Astrocyte (in vitro differentiated cells and primary cell): ENCODE data around the gene TYRP1.

Experiments
- CTCF ChIP-seq: IDR thresholded peaks from 2 replicates; pipeline ENCODE4 v1.5.1; 2011; ENCODE audit warnings: low read depth, mild to moderate bottlenecking, inconsistent platforms, low read length, moderate library complexity; ENCODE audit not compliant: insufficient read depth
- EZH2 ChIP-seq: IDR thresholded peaks from 2 replicates; pipeline ENCODE4 v1.6.1; 2012; ENCODE audit warnings: mild to moderate bottlenecking, low read length, inconsistent platforms; ENCODE audit not compliant: insufficient read depth

- TF ChIP-seq CTCF, result no peak
- TF ChIP-seq EZH2, result no peak
Measured at GRCh38 chr9:12718482-12719026, 25.4 kb downstream of the TYRP1 start.
